H54 (cell line): ENCODE measurements around the gene CDKN2A.

Source experiments
- DNase-seq: peaks from one replicate; pipeline ENCODE4 v3.0.0; 2011; ENCODE audit warnings: low spot score, mixed read lengths; ENCODE audit not compliant: insufficient read length
- FAIRE-seq: peaks from 3 replicates; lab custom pipeline; 2011; peaks lifted over from hg19 to GRCh38; lab: Jason Lieb, UNC
- POLR2A ChIP-seq: IDR thresholded peaks from 2 replicates; pipeline ENCODE4 v1.6.1; 2011; ENCODE audit warnings: low read depth, mild to moderate bottlenecking, low read length

CDKN2A gene

DNA sequence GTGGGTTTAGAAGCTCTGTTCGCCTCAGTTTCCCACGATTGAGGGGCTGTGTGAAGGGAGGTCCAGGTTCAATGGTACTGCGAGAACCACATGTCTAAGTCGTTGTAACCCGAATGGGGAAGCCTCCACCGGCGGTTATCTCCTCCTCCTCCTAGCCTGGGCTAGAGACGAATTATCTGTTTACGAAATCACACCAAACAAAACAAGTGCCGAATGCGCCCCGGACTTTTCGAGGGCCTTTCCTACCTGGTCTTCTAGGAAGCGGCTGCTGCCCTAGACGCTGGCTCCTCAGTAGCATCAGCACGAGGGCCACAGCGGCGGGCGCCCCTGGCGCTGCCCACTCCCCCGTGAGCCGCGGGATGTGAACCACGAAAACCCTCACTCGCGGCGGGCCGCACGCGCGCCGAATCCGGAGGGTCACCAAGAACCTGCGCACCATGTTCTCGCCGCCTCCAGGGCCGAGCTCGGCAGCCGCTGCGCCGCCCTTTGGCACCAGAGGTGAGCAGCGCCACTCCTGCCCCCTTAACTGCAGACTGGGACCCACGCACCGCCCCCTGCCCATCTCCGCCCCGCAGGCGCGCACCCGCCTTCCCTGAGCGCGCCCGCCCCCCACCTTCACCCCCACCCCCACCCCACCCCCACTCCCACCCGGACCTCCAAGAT is at the start of gene CDKN2A:
Gene CDKN2A (minus strand): TSS at position 500 of the 663 bp plus-strand sequence.
- FAIRE-seq (no peak), DNase-seq (no peak)
- TF ChIP-seq POLR2A, result no peak

DNA sequence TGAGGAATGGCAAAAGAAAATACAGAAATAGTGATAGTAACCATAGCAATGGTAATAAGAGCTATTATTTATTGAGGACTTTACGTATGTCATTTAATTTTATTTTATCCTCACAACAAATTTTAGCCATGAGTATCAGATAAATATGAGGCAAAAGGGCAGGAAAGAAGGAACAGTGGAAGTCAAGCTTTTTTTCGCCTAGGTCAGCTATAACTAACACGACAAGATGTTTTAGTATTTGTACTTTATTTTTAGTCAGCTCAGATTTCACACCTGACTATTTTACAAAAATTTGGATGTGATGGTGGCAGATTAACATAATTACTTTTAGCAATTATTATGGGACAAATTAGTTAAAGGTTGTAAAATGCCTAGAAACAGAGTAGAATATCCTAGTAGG is 49.7 kb upstream of the CDKN2A start:
- DNase-seq, result no peak
- no peak for TF ChIP-seq POLR2A
- FAIRE-seq, result no peak

GRCh38 chr9:22041775-22042174 is 47.6 kb upstream of the CDKN2A start:
- DNase-seq (no peak), FAIRE-seq (no peak)
- TF ChIP-seq POLR2A, result no peak

GRCh38 chr9:22041344-22041743 is 47.2 kb upstream of the CDKN2A start:
- FAIRE-seq, result no peak
- TF ChIP-seq POLR2A, result no peak
- no peak for DNase-seq

DNA sequence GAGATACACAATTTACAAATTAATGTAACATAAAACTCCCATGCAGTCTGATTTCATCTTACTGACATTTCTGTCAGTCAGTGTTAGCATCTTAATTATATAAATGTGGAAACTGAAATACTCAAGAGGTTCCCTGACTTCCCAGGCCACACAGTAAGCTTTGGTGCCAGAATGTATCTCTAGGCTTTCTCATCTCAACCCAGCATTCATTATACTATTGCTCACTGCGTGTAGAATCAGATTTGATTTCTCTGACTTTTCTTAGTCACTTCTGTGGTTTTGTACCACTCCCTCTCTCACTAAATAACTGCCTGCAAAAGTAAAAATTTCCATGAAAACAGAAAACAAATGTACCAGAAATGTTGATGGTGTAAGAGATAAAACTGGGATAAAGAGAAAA is 46.6 kb upstream of the CDKN2A start:
- no peak for FAIRE-seq
- DNase-seq, result no peak
- no peak for TF ChIP-seq POLR2A

GRCh38 chr9:22039258-22039657 is 45.1 kb upstream of the CDKN2A start:
- FAIRE-seq, result no peak
- no peak for DNase-seq
- no peak for TF ChIP-seq POLR2A

GRCh38 chr9:22037954-22038690 is 43.9 kb upstream of the CDKN2A start:
- FAIRE-seq, result no peak

GRCh38 chr9:22036866-22037626 is 42.9 kb upstream of the CDKN2A start:
- DNase-seq (no peak), FAIRE-seq (no peak)
- no peak for TF ChIP-seq POLR2A

More at GRCh38 chr9:22037954-22038690, 43.9 kb upstream of the CDKN2A start:
- DNase-seq, result no peak
- TF ChIP-seq POLR2A, result no peak

DNA sequence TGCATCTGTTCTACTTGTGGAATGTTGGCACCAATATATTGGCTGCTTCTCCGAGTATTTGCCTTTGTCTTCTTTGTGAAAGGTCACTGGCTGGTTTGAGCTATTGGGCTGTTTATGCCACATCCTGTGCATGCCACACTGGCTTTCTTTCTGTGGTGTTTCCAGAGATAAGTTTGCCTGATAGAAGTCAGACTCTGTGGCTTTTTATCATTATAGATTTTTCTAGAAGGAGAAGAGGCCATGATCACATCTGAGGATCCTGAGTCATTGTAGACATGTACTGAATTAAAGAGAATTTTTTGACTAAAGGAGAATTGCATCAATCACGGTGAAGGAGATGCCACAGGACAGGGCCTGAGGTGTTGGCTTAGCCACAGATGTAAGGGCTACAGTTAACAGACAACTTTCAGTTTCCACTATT is 41.4 kb upstream of the CDKN2A start:
- DNase-seq (no peak), FAIRE-seq (no peak)
- TF ChIP-seq POLR2A, result no peak

DNA sequence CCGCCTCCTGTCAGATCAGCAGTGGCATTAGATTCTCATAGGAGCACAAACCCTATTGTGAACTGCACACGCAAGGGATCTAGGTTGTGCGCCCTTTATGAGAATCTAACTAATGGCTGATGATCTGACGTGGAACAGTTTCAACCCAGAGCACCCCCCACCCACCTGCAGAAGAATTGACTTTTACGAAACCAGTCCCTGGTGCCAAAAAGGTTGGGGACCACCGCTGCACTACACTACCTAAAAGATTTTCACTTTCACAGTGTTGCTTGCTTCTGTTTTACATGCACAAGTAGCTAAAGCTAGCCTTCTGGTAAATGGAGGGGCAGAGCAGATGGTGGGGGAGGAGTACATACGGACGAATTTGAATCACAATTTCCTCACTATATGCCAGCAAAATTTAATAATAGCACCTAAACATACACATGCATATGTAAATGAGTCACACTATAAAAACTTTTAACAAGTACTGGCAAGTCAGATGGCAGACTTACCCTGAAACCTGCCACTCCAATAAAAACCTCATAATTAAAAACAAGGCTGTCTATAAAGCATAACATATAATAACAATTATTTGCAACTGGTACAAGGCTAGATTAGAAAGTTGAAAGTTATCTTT is 38.9 kb upstream of the CDKN2A start:
- DNase-seq (no peak), FAIRE-seq (no peak)
- TF ChIP-seq POLR2A, result no peak

- no peak for TF ChIP-seq POLR2A
- DNase-seq (no peak), FAIRE-seq (no peak)
These were observed 37.6 kb upstream of the CDKN2A start for GRCh38 chr9:22031655-22032411.

DNA sequence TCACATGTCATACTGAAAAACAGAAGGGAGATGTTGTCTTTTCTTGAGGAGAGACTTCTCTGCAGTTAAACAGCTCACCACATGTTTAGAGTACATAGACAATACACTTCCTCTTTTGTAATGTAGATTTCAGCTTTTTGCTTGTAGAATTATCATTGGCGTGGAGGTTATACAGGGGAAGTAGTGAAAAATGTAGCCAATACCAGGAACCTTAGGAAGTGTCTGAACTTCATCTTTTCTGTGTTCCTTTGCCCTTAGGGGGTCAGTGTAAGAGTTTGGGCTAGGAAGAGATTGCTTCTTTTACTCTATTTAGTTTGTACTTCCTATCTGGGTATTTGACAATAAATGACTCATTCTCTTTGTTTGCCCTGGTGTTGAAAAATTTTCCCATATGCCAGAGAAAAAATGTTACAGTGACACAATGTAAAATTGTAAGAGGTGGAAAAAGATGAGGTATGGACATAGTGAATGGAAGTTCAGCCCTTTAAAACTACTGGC is 36.0 kb upstream of the CDKN2A start:
- TF ChIP-seq POLR2A, result no peak
- FAIRE-seq (no peak), DNase-seq (no peak)

- DNase-seq, result no peak
- no peak for TF ChIP-seq POLR2A
- FAIRE-seq, result no peak
These were observed 35.0 kb upstream of the CDKN2A start for GRCh38 chr9:22029231-22029630.
